ENCODE data around the gene KCTD13. TPM values are rescaled to one million over a fixed set of nuclear protein-coding genes. Genes with fewer than 3 reads are reported as not detected.

KCTD13 gene
- polyA plus RNA-seq, 2 of the 4 experiments (the other 2 are of a cell fraction): 12.7 to 14.6 TPM

DNA sequence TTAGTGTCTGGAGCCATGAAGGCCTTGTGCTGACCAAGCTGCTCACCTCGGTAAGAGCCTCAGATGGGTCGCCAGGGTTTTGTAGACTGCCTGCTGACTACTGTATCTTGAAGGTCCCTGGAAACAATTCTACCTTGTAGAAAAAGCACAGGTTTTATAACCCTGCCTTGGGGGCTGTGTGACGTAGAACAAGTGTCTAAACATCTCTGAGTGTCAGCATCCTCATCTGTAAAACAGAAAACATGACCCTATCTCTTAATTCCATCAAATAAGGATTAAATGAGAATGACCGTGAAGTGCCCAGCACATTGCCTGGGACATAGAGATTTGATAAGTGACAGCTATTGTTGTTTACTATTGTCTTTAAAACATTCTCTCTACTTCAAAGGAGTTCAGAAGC lies 42.2 kb upstream of the KCTD13 start:
- ChIA-PET POLR2A (interaction anchor here (0.6 kb wide), 1 partner anchor 13 kb away, joined by 3 read pairs; no protein-coding TSS in a partner anchor), CTCF (no interaction called here)
- no peak overlapping the region for H3K27ac ChIP-seq
- TF ChIP-seq ZFP36 (IDR thresholded peaks at IDR 0.05; ENCODE audit: borderline replicate concordance, partially characterized antibody) (peak; percentile 2), BHLHE40 (IDR thresholded peaks at IDR 0.05; ENCODE audit: low read depth, low read length) (no peak)
- H3K4me1 ChIP-seq: no peaks in the 10 kb centered on the region; the same call in 2 of the 3 replicates
- ATAC-seq (no peak), DNase-seq (ENCODE audit: low read depth in 1 of 2, low spot score in 1 of 2) (no peak), FAIRE-seq (no peak)
- no peak overlapping the region for H3K4me3 ChIP-seq
- WGBS (ENCODE audit: missing lambda C conversion rate): 80% methylated on average over 4 of the region's 4 CpGs
- peaks cover 4% of the 10 kb centered on the region; the same call in 1 of the 3 replicates for H3K9me3 ChIP-seq
- no peak overlapping the region for H3K4me2 ChIP-seq

- Histone ChIP-seq H3K27ac (peak overlapping the region; percentile 86 to 96; a peak in 4 of 6 replicates), H3K9me3 (no peaks in the 10 kb centered on the region), H3K4me1 (peaks cover 12% of the 10 kb centered on the region; the same call in 1 of the 3 replicates), H3K4me2 (peak overlapping the region; percentile 97), H3K4me3 (peak overlapping the region; percentile 74; the same call in 1 of the 3 replicates)
- FAIRE-seq: no peak
- no peak for ATAC-seq
- no peak for TF ChIP-seq PHF8 (IDR thresholded peaks at IDR 0.05; ENCODE audit: borderline replicate concordance, low read depth)
- no peak for TF ChIP-seq CBX2 (IDR thresholded peaks at IDR 0.05; ENCODE audit: borderline replicate concordance, low read depth)
- no peak for TF ChIP-seq ESRRA (IDR thresholded peaks at IDR 0.05; ENCODE audit: borderline replicate concordance, low read length)
- no peak for TF ChIP-seq POLR2AphosphoS2 (conservative IDR thresholded peaks at IDR 0.05; ENCODE audit: low read length)
- ChIA-PET POLR2A (interaction anchor here (0.9 to 2.8 kb wide), 2 partner anchors 10 to 19 kb away, joined by 5 to 45 read pairs; partner anchors contain the start of gene TAOK2), CTCF (interaction anchor here (0.8 to 2.4 kb wide), 6 partner anchors 10 to 63 kb away, joined by 3 to 18 read pairs (median 4); partner anchors contain the start of genes ASPHD1 and TAOK2)
- 93% methylated on average over 14 of the region's 14 CpGs for WGBS (ENCODE audit: missing lambda C conversion rate)
- no peak for DNase-seq (ENCODE audit: low read depth in 1 of 2, low spot score in 1 of 2)
Observed at GRCh38 chr16:29963021-29963743, 37.2 kb upstream of the KCTD13 start.

DNA sequence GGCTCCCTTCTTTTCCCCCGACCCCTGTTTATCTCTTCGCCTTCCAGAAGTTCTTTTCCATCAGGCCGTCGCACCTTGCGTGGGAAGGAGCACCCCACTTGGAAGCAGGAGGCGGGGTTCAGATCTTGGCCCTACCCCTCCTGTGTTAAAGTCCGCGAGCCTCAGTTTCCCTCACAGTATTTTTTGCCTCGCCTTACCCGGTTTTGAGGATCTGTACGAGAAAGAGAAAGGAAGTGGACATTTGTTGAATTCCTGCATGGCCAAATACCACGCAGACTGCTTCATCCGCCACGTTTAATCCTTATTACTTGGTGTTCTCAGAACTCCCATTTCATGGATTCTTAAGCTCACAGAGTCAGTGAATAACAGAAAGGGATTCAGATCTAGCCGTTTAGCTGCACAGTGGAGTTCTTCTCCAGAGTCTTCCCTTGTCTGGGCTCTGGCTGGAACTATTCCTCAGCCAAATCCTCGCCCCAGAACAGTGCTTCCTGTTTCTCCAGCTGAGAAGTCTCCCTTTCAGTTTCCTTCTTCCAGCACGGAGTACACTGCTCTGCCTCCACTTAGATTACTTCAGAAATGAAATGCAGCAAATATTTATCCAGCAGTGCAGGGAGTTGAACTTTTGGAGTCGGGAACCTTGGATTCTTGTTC lies 36.4 kb upstream of the KCTD13 start:
- TF ChIP-seq ZFP36 (IDR thresholded peaks at IDR 0.05; ENCODE audit: borderline replicate concordance, partially characterized antibody): peak; percentile 6
- no peak for TF ChIP-seq MYC (IDR thresholded peaks at IDR 0.05; ENCODE audit: borderline replicate concordance, low read length)
- no peak for TF ChIP-seq ESRRA (IDR thresholded peaks at IDR 0.05; ENCODE audit: borderline replicate concordance, low read length)
- ChIA-PET POLR2A (interaction anchor here (0.5 to 2.8 kb wide), 7 partner anchors 11 to 64 kb away, joined by 3 to 45 read pairs (median 5); partner anchors contain the start of genes KCTD13, SEZ6L2 and TAOK2), CTCF (interaction anchor here (0.8 to 2.6 kb wide), 11 partner anchors 9 to 62 kb away, joined by 3 to 18 read pairs (median 5); partner anchors contain the start of genes ASPHD1, KCTD13 and TAOK2)
- peak overlapping the region; percentile 97 for H3K4me2 ChIP-seq
- 18% methylated on average over 18 of the region's 18 CpGs for WGBS (ENCODE audit: missing lambda C conversion rate)
- peak overlapping the region; percentile 86 to 96 for H3K27ac ChIP-seq
- peaks cover 12% of the 10 kb centered on the region; the same call in 1 of the 3 replicates for H3K4me1 ChIP-seq
- DNase-seq (ENCODE audit: low read depth in 1 of 2, low spot score in 1 of 2) (peak in 1 of 2 experiments; percentile 30), ATAC-seq (peak; percentile 28 to 50; a peak in 3 of 6 replicates), FAIRE-seq (no peak)
- no peaks in the 10 kb centered on the region for H3K9me3 ChIP-seq
- H3K4me3 ChIP-seq: peak overlapping the region; percentile 74

- Histone ChIP-seq H3K27ac (peak within 1 kb of the TSS; percentile 86 to 96), H3K4me1 (peaks cover 12% of the 10 kb centered on the region; the same call in 1 of the 3 replicates), H3K4me3 (peak within 1 kb of the TSS; percentile 74), H3K9me3 (no peaks in the 10 kb centered on the region), H3K4me2 (peak within 1 kb of the TSS; percentile 97)
- POLR2A ChIA-PET: interaction anchor here (0.8 to 2.8 kb wide), 7 partner anchors 10 to 129 kb away, joined by 3 to 45 read pairs (median 5); partner anchors contain the start of genes KCTD13, SEZ6L2 and TAOK2
- WGBS (ENCODE audit: missing lambda C conversion rate): 2% methylated on average over 34 of the region's 75 CpGs
- CTCF ChIA-PET: interaction anchor here (0.6 to 2.6 kb wide), 19 partner anchors 10 to 146 kb away, joined by 3 to 18 read pairs (median 5); partner anchors contain the start of genes KCTD13, PAGR1 and TAOK2
- ATAC-seq (peak; percentile 96 to 97), DNase-seq (ENCODE audit: low read depth in 1 of 2, low spot score in 1 of 2) (peak; percentile 88 to 94), FAIRE-seq (no peak)
- TF ChIP-seq PBX3 (IDR thresholded peaks at IDR 0.05): no peak
- TF ChIP-seq RCOR1 (IDR thresholded peaks at IDR 0.05; ENCODE audit: low read depth, low read length): no peak
- peak; percentile 64 to 67; a peak in 3 of 5 replicates for TF ChIP-seq JUN (IDR thresholded peaks at IDR 0.05)
- TF ChIP-seq RAD21 (conservative IDR thresholded peaks at IDR 0.05 in 1 of 2, IDR thresholded peaks at IDR 0.05 in 1 of 2): peak in 1 of 2 experiments; percentile 47; a peak in 4 of 5 replicates
- no peak for TF ChIP-seq RNF2 (IDR thresholded peaks at IDR 0.05; ENCODE audit: borderline replicate concordance, low read depth)
- no peak for TF ChIP-seq JUNB (IDR thresholded peaks at IDR 0.05)
- no peak for TF ChIP-seq TP53 (CRISPR knock-in tag; IDR thresholded peaks at IDR 0.05)
- TF ChIP-seq, protein P1, sequence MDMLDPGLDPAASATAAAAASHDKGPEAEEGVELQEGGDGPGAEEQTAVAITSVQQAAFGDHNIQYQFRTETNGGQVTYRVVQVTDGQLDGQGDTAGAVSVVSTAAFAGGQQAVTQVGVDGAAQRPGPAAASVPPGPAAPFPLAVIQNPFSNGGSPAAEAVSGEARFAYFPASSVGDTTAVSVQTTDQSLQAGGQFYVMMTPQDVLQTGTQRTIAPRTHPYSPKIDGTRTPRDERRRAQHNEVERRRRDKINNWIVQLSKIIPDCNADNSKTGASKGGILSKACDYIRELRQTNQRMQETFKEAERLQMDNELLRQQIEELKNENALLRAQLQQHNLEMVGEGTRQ (IDR thresholded peaks at IDR 0.05): no peak
- TF ChIP-seq POLR2AphosphoS2 (conservative IDR thresholded peaks at IDR 0.05; ENCODE audit: low read length): no peak
- TF ChIP-seq HMGXB4 (CRISPR knock-in tag; IDR thresholded peaks at IDR 0.05; ENCODE audit: borderline replicate concordance): no peak
- no peak for TF ChIP-seq FOXS1 (CRISPR knock-in tag; IDR thresholded peaks at IDR 0.05)
- peak; percentile 37; the same call in 1 of the 2 replicates for TF ChIP-seq PHF8 (IDR thresholded peaks at IDR 0.05; ENCODE audit: borderline replicate concordance, low read depth)
- no peak for TF ChIP-seq CEBPB (IDR thresholded peaks at IDR 0.05)
- TF ChIP-seq POLR2A (IDR thresholded peaks at IDR 0.05; ENCODE audit: low read length): peak; percentile 53
- TF ChIP-seq HDAC2 (IDR thresholded peaks at IDR 0.05): no peak
Observed at GRCh38 chr16:29961479-29962343, 35.7 kb upstream of the KCTD13 start, which contains the start of gene TMEM219. Gene TMEM219, plus strand, starts transcription at chr16:29962079. Its CDS starts 1,065 bp downstream, at chr16:29963144.

Measured in A549 (cell line).